Measurements from ENCODE around the gene ACOXL. TPM values are rescaled to one million over a fixed set of nuclear protein-coding genes. Genes with fewer than 3 reads are reported as not detected.
"Not testable (repeated sequence)": the region's sequence is repeated elsewhere in the genome, so short reads cannot be mapped to it uniquely, and the experiment has no call there.

ACOXL gene
- not detected for polyA plus RNA-seq

DNA sequence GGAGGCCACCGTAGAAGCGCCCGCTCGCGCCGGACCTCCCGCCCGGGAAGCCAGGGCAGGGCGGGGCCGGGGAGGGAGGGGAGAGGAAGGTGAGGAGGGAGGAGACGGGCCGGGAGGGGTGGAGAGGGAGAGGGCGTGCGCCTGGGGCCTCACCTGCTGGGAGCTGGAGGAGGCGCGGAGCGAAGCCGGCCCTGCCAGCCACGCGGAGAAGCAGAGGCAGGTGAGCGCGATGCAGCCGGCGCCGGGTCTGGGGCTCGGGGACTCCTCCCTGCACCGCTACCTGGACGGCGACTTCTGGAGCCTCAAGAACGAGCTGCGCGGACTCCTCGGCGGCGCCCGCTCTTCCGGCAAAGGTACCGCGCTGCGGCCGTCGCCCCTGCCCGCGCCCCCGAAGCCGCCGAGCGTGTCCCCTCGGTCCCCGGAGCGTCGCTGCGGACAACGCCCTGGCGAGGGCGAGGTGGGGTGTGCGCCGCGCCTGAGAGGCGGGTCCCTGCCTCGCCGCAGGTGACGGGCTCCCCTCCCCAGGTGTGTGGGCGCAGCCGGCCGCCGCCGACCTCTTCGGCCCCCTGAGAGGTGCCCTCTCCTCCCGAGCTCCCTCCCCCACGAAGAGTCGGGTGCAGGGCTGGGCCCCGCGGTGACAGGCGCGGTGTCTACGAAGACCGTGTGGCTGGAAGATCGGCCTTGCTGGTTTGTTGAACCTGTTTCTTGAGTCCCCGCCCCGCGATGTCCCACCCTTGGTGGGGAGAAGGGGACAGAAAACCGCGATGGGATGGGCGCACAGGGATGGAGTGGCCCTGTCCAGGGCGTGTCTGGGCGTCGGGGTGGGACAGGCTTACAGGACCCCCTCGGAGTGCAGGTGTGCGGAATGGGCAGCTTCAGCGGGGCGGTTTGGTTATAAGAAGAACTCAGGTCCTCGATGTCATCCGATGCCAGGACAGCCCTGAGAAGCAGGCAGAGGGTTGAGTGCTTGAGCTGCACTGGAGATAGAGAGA lies at the start of gene ACOXL:
TSS of gene ACOXL (plus strand) at position 152 of the 992 bp plus-strand sequence. CDS start 35,817 bp downstream, outside the sequence.
- peaks cover 61% of the 10 kb centered on the region for H3K27me3 Mint-ChIP-seq
- H3K4me3 Mint-ChIP-seq, result peak within 1 kb of the TSS in 3 of 4 donors; percentile 56 to 86 (median 77)
- H3K27ac Mint-ChIP-seq, result no peak within 1 kb of the TSS
- H3K4me1 Mint-ChIP-seq, result peaks cover 13 to 19% (median 15%) of the 10 kb centered on the region in 3 donors
- no peaks in the 10 kb centered on the region for H3K9me3 Mint-ChIP-seq
- no peaks in the 10 kb centered on the region for H3K36me3 Mint-ChIP-seq

DNA sequence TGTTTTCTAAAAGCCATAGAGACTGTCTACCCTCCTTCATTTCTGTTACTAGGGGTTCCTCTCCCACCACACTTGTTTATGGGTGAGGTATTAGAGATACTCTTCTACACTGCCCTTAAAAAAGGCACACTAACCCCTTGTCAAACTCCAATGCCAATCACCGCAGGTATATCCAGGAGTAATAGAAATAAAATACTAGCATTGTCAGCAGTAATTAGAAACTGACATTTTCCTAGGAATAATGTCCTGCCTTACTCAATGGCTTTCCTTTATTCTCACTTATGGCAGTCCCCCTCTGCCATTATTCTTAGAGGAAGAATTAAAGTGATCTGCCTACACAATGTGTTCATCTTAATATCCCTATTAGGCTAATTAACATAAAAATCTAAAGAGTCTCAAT lies 49.5 kb upstream of the ACOXL start:
- Mint-ChIP-seq H3K27me3 (peaks cover 6% of the 10 kb centered on the region), H3K4me3 (no peak overlapping the region), H3K9me3 (peaks cover 1 to 12% (median 7%) of the 10 kb centered on the region in 3 donors), H3K4me1 (peaks cover 3 to 14% (median 5%) of the 10 kb centered on the region in 3 donors), H3K36me3 (peaks cover 1% of the 10 kb centered on the region), H3K27ac (no peak overlapping the region)

GRCh38 chr2:110687775-110688484 lies 44.4 kb upstream of the ACOXL start:
- H3K36me3 Mint-ChIP-seq, H3K4me3 Mint-ChIP-seq, H3K27ac Mint-ChIP-seq, H3K4me1 Mint-ChIP-seq: not testable (repeated sequence)
- H3K9me3 Mint-ChIP-seq, result peaks cover 6 to 15% (median 7%) of the 10 kb centered on the region in 3 donors
- H3K27me3 Mint-ChIP-seq, result peaks cover 19% of the 10 kb centered on the region

- Mint-ChIP-seq H3K27ac (no peak overlapping the region), H3K4me3 (no peak overlapping the region), H3K9me3 (peaks cover 6 to 15% (median 7%) of the 10 kb centered on the region in 3 donors), H3K36me3 (peaks cover 3% of the 10 kb centered on the region), H3K27me3 (peaks cover 18% of the 10 kb centered on the region), H3K4me1 (no peaks in the 10 kb centered on the region)
These were observed 43.7 kb upstream of the ACOXL start for GRCh38 chr2:110688594-110689091.

DNA sequence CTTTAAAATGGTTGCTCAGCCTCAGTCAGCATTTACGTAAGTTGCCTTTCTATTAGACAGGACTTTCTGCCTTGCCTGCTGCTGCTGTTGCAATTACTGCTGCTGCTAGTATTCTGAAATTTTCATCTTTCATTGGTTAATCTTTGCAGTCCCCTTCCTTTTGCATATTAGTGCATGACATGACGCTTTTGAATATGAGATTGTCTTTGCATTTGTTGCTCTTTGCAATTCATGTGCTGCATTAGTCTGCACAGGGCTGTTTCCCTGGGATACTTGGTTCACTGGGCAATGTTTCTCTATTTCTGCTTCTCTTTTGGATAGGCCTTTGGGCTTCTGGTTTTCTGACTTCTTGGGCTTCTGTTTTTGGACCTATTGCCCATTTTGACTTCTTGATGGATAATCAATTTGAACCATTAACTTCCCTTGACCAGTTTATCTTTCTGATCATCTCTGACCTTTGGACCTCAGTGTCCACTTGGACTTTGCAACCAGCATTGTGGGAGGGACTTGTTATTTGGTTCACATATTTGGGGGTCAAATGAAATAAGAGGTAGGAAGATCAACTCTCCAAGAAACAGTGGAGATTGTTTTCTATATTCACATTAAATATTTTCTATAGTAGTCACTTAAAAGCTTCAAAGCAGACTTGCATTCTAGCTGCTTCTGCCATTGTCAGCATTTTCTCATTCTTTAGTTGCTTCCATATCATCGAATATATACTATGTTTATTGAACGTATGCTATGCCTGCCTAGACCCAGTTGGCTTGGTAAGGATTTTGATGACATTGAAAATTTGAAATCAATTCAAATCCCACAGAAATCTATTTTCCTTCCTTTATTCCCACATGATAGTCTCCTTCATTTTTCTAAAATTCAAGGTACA lies 42.0 kb upstream of the ACOXL start:
- Mint-ChIP-seq H3K27ac (no peak overlapping the region), H3K27me3 (peaks cover 22% of the 10 kb centered on the region), H3K36me3 (peaks cover 5% of the 10 kb centered on the region), H3K4me1 (peaks cover 1 to 6% (median 5%) of the 10 kb centered on the region in 3 donors), H3K9me3 (peaks cover 6 to 15% (median 7%) of the 10 kb centered on the region in 3 donors), H3K4me3 (no peak overlapping the region)

GRCh38 chr2:110691612-110692258 lies 40.6 kb upstream of the ACOXL start:
- Mint-ChIP-seq H3K27me3 (peaks cover 22% of the 10 kb centered on the region), H3K9me3 (peaks cover 1 to 9% (median 6%) of the 10 kb centered on the region in 3 donors), H3K27ac (no peak overlapping the region), H3K36me3 (peaks cover 5% of the 10 kb centered on the region), H3K4me3 (no peak overlapping the region), H3K4me1 (peaks cover 1 to 6% (median 5%) of the 10 kb centered on the region in 3 donors)

DNA sequence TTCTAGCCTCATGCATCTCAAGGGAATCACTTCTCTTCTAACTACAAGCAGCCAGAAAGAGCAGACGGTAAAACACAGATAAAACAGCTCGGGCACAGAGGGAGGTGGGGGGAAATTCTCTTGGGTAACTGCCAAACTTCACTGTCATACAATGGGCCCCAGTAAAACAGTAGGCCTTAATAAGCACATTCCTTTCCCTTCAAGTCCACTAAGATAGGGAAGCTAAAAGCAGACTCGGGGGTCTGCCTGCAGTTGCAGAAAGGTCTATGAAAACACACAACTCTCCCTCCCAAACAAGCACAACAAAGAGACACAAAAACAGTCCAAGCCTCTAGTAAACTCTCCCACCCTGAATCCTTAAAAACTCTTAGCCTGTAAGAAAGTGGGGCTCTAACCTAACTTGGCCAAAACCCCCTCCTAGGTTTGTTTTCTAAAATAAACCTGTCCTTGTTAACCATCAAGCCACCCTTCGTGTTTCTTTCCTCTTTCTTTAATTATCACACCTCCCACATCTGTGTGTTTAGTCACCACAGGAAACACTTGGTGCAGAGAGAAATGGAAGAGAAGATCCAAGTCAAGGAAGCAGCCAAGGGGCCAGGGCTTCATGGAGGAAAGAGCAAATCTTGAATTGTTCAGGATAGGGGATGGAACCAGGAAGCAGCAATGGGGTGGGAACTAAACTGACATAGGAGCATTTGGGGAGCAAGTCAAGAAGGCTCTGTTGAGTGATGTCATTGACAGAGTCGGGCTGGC lies 37.1 kb upstream of the ACOXL start:
- H3K36me3 Mint-ChIP-seq, H3K9me3 Mint-ChIP-seq, H3K27ac Mint-ChIP-seq, H3K4me3 Mint-ChIP-seq, H3K4me1 Mint-ChIP-seq: not testable (repeated sequence)
- H3K27me3 Mint-ChIP-seq, result peaks cover 24% of the 10 kb centered on the region

DNA sequence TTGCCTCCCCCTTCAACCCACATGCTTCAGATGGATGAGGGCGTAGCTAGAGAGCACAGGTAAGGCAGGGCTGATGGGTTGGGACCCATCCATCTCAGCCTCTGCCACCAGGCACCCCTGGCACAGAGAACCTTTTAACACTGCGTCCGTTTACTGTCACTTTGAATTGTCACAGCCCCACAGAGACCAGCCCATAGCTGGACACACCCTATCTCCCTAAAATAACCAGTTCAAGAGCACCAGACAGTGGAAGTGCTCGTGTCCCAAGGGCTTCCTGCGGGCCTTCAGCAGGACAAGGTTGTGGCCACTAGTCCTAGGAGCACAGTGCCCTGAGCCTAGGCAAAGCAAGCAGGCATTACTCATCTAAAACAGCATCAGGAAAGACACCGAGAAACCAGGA lies 34.1 kb upstream of the ACOXL start:
- H3K27ac Mint-ChIP-seq, H3K9me3 Mint-ChIP-seq, H3K4me3 Mint-ChIP-seq, H3K36me3 Mint-ChIP-seq, H3K4me1 Mint-ChIP-seq: not testable (repeated sequence)
- H3K27me3 Mint-ChIP-seq, result peaks cover 10% of the 10 kb centered on the region

DNA sequence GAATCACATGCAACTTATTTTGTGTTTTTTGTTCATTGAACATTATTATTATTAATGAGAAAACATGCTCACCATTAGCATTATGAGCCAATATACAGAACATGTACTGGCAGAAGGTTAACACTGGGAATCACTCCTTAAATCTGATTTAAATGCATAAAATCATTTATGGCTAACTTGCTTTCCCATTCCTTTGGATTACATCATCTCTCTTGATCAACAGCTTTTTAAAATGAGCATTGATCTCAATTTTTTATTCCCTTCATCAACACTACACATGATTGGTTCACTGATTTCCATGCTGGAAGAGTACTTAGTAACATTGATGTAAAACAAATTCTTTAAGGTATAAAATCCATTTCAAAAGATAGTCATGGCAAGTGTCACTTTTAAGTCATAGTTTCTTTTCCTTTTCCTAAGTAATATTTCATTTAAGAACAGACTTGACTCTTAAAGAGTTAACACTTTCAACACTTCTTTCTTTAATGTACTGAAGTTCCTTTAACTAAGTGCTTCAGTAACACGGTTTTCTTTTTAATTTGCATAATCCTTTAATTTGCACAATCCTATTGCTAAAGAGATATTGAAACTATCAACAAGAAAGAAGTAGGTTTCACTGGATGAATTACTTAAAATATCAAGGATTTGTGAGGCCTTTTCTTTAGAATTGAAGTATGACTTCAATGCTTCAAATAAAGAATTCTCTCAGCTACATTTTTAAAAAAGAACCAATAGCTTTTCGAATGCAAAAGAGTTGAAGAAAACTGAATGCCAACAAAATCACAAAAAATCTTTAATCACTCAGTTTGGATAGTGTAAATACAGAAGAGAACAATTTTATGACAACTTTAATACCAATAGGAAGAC lies 29.6 kb upstream of the ACOXL start:
- H3K36me3 Mint-ChIP-seq, result peaks cover 4% of the 10 kb centered on the region
- H3K27ac Mint-ChIP-seq, result no peak overlapping the region
- H3K9me3 Mint-ChIP-seq, result peaks cover 0 to 1% (median 0%) of the 10 kb centered on the region in 3 donors
- no peak overlapping the region for H3K4me3 Mint-ChIP-seq
- peaks cover 7% of the 10 kb centered on the region for H3K27me3 Mint-ChIP-seq
- H3K4me1 Mint-ChIP-seq, result no peaks in the 10 kb centered on the region

DNA sequence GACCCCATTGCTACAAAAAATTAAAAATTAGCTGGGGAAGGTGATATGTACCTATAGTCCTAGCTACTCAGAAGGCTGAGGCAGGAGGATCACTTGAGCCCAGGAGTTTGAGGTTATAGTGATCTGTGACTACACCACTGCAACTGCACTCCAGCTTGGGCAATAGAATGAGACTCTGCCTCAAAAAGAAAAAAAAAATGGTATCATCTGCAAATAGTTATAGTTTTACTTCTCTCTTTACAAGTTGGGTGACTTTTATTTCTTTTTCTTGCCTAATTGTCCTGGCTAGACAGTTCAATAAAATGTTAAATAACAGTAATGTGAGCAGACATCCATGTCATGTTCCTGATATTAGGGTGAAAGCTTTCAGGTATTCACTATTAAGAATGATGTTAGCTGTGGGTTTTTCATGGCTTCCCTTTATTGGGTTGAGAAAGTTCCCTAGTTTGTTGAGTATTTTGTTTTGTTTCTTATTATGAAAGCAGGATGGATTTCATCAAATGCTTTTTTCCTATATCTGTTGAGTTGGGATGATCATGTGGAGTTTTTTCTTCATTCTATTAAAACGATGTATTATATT lies 24.9 kb upstream of the ACOXL start:
- Mint-ChIP-seq H3K36me3 (peaks cover 2% of the 10 kb centered on the region), H3K27ac (no peak overlapping the region), H3K4me3 (no peak overlapping the region), H3K9me3 (peaks cover 0 to 3% (median 0%) of the 10 kb centered on the region in 3 donors), H3K27me3 (peaks cover 23% of the 10 kb centered on the region), H3K4me1 (no peaks in the 10 kb centered on the region)

GRCh38 chr2:110708455-110708854 lies 23.9 kb upstream of the ACOXL start:
- Mint-ChIP-seq H3K27ac (no peak overlapping the region), H3K9me3 (peaks cover 0 to 3% (median 2%) of the 10 kb centered on the region in 3 donors), H3K27me3 (peaks cover 28% of the 10 kb centered on the region), H3K36me3 (peaks cover 4% of the 10 kb centered on the region), H3K4me1 (no peaks in the 10 kb centered on the region), H3K4me3 (no peak overlapping the region)

GRCh38 chr2:110712737-110713136 lies 19.6 kb upstream of the ACOXL start:
- Mint-ChIP-seq H3K27me3 (peaks cover 34% of the 10 kb centered on the region), H3K36me3 (peaks cover 2% of the 10 kb centered on the region), H3K4me1 (no peaks in the 10 kb centered on the region), H3K4me3 (no peak overlapping the region), H3K9me3 (peaks cover 0 to 2% (median 1%) of the 10 kb centered on the region in 3 donors), H3K27ac (no peak overlapping the region)
